RCC 7860 (cell line): ENCODE data around the gene PPP1R37.

ENCODE experiments used
- DNase-seq: peaks from one replicate; pipeline ENCODE4 v3.0.0-alpha.2; 2015; ENCODE audit warnings: low spot score
- FAIRE-seq: peaks from 2 replicates; lab custom pipeline; 2012; peaks lifted over from hg19 to GRCh38; lab: Jason Lieb, UNC

PPP1R37 gene

GRCh38 chr19:45164577-45165335, 71.8 kb downstream of the PPP1R37 start:
- FAIRE-seq (no peak), DNase-seq (peak; percentile 48)

GRCh38 chr19:45166723-45167252, 73.8 kb downstream of the PPP1R37 start:
- no peak for FAIRE-seq
- no peak for DNase-seq

- FAIRE-seq: no peak
- DNase-seq: no peak
These were observed 75.9 kb downstream of the PPP1R37 start for GRCh38 chr19:45168767-45169351.

GRCh38 chr19:45169602-45170001, 76.6 kb downstream of the PPP1R37 start:
- DNase-seq: no peak
- no peak for FAIRE-seq

- no peak for FAIRE-seq
- no peak for DNase-seq
These were observed 77.4 kb downstream of the PPP1R37 start for GRCh38 chr19:45170146-45171106.

- no peak for FAIRE-seq
These were observed 78.2 kb downstream of the PPP1R37 start for GRCh38 chr19:45171211-45171623.

GRCh38 chr19:45172173-45172572, 79.2 kb downstream of the PPP1R37 start:
- no peak for FAIRE-seq
- no peak for DNase-seq

More at GRCh38 chr19:45171211-45171623, 78.2 kb downstream of the PPP1R37 start:
- DNase-seq: no peak

- FAIRE-seq (no peak), DNase-seq (no peak)
These were observed 79.7 kb downstream of the PPP1R37 start for GRCh38 chr19:45172611-45173208.

GRCh38 chr19:45173816-45174215, 80.8 kb downstream of the PPP1R37 start:
- FAIRE-seq: peak; percentile 88
- peak; percentile 84 for DNase-seq

- DNase-seq (no peak), FAIRE-seq (no peak)
These were observed 82.8 kb downstream of the PPP1R37 start for GRCh38 chr19:45175515-45176345.

- FAIRE-seq: no peak
- DNase-seq: peak; percentile 50
These were observed 84.9 kb downstream of the PPP1R37 start, which contains the start of gene TRAPPC6A for GRCh38 chr19:45177817-45178261. Gene TRAPPC6A (minus strand): TSS chr19:45178237. CDS start chr19:45178218, 19 bp downstream.

- peak; percentile 100 for DNase-seq
- peak; percentile 96 for FAIRE-seq
These were observed 85.5 kb downstream of the PPP1R37 start, which contains the start of gene BLOC1S3 for GRCh38 chr19:45178262-45179071. Gene BLOC1S3 (plus strand): TSS chr19:45178784. CDS start chr19:45179297, 513 bp downstream.

GRCh38 chr19:45179072-45179891, 86.3 kb downstream of the PPP1R37 start:
- FAIRE-seq (no peak), DNase-seq (no peak)

- FAIRE-seq: no peak
- no peak for DNase-seq
These were observed 87.0 kb downstream of the PPP1R37 start for GRCh38 chr19:45179892-45180370.

- DNase-seq (no peak), FAIRE-seq (no peak)
These were observed 88.0 kb downstream of the PPP1R37 start for GRCh38 chr19:45180936-45181335.

- DNase-seq (no peak), FAIRE-seq (no peak)
These were observed 89.8 kb downstream of the PPP1R37 start for GRCh38 chr19:45182758-45183157.

GRCh38 chr19:45184115-45184514, 91.1 kb downstream of the PPP1R37 start:
- FAIRE-seq (no peak), DNase-seq (no peak)
